Loucy (cell line): Measurements from ENCODE around the gene UGT2A3.

Experiments
- EZH2phosphoT487 ChIP-seq: fragments of 200-600 bp; IDR thresholded peaks from 2 replicates; pipeline ENCODE4 v1.6.1; 2018; ENCODE audit warnings: antibody characterized with exemption, mild to moderate bottlenecking, moderate library complexity, borderline replicate concordance
- TF ChIP-seq, protein P1 (sequence below): fragments of 200-600 bp; sonication (generic); conservative IDR thresholded peaks from 2 replicates; pipeline ENCODE4 v1.5.1; 2014; ENCODE audit warnings: mild to moderate bottlenecking, antibody characterized with exemption, low read length

DNA sequence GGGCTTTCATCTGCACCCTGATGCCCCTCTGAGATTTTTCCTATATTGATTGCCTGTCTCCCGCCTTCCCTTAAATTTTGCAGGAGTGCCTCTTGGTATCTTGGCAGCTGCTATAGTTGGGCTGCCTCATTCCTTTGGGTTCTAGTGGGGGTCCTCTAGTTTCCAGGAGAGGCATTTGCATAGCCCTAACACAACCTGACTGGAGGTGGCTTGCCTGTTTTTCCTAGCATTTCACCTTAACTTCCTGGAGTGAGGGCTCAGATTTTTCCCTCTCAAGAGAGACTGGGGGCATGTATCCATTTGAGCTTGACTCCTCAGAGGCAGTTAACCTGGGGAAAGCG, 46.0 kb downstream of the UGT2A3 start:
- TF ChIP-seq, protein P1, sequence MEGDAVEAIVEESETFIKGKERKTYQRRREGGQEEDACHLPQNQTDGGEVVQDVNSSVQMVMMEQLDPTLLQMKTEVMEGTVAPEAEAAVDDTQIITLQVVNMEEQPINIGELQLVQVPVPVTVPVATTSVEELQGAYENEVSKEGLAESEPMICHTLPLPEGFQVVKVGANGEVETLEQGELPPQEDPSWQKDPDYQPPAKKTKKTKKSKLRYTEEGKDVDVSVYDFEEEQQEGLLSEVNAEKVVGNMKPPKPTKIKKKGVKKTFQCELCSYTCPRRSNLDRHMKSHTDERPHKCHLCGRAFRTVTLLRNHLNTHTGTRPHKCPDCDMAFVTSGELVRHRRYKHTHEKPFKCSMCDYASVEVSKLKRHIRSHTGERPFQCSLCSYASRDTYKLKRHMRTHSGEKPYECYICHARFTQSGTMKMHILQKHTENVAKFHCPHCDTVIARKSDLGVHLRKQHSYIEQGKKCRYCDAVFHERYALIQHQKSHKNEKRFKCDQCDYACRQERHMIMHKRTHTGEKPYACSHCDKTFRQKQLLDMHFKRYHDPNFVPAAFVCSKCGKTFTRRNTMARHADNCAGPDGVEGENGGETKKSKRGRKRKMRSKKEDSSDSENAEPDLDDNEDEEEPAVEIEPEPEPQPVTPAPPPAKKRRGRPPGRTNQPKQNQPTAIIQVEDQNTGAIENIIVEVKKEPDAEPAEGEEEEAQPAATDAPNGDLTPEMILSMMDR: no peak
- no peak for TF ChIP-seq EZH2phosphoT487
